HG02623 (cell line): ENCODE measurements around the gene TIMM44.
"Not testable (repeated sequence)": the region's sequence is repeated elsewhere in the genome, so short reads cannot be mapped to it uniquely, and the experiment has no call there.

Experiments used
- ATAC-seq: cut with Tn5 transposase; IDR thresholded peaks from one replicate; pipeline ENCODE4 v1.9.1; 2021; ENCODE audit warnings: moderate library complexity; ENCODE audit not compliant: unreplicated experiment

The TIMM44 gene

GRCh38 chr19:7953060-7953459 is 9.6 kb upstream of the TIMM44 start:
- ATAC-seq, result no peak

GRCh38 chr19:7947939-7948338 is 4.5 kb upstream of the TIMM44 start:
- no peak for ATAC-seq

- peak; percentile 28 for ATAC-seq
Measured at GRCh38 chr19:7944177-7944761, 803 bp upstream of the TIMM44 start.

- ATAC-seq, result no peak
Measured at GRCh38 chr19:7942981-7943443, 454 bp downstream of the TIMM44 start.

- no peak for ATAC-seq
Measured at GRCh38 chr19:7941895-7942596, 1.4 kb downstream of the TIMM44 start.

GRCh38 chr19:7940841-7941240 is 2.6 kb downstream of the TIMM44 start:
- no peak for ATAC-seq

- no peak for ATAC-seq
Measured at GRCh38 chr19:7934766-7935165, 8.7 kb downstream of the TIMM44 start.

- no peak for ATAC-seq
Measured at GRCh38 chr19:7933828-7934725, 9.4 kb downstream of the TIMM44 start.

- ATAC-seq, result no peak
Measured at GRCh38 chr19:7933411-7933810, 10.1 kb downstream of the TIMM44 start.

GRCh38 chr19:7932930-7933300 is 10.6 kb downstream of the TIMM44 start:
- no peak for ATAC-seq

GRCh38 chr19:7932276-7932929 is 11.1 kb downstream of the TIMM44 start:
- ATAC-seq, result no peak

- ATAC-seq, result no peak
Measured at GRCh38 chr19:7931221-7932061, 12.0 kb downstream of the TIMM44 start.

GRCh38 chr19:7930765-7931164 is 12.7 kb downstream of the TIMM44 start:
- ATAC-seq, result no peak

GRCh38 chr19:7930030-7930429 is 13.4 kb downstream of the TIMM44 start:
- not testable (repeated sequence) for ATAC-seq

GRCh38 chr19:7928741-7929701 is 14.4 kb downstream of the TIMM44 start:
- no peak for ATAC-seq

- no peak for ATAC-seq
Measured at GRCh38 chr19:7928334-7928706, 15.1 kb downstream of the TIMM44 start.

- no peak for ATAC-seq
Measured at GRCh38 chr19:7927605-7928333, 15.7 kb downstream of the TIMM44 start.

GRCh38 chr19:7926727-7927604 is 16.5 kb downstream of the TIMM44 start:
- no peak for ATAC-seq
